ENCODE measurements around the gene CA12.

Gene CA12

GRCh38 chr15:63401714-63402497 lies 20.3 kb upstream of the CA12 start:
- no peak for DNase-seq (ENCODE audit: low read depth)

GRCh38 chr15:63401078-63401477 lies 19.4 kb upstream of the CA12 start:
- no peak for DNase-seq (ENCODE audit: low read depth)

DNA sequence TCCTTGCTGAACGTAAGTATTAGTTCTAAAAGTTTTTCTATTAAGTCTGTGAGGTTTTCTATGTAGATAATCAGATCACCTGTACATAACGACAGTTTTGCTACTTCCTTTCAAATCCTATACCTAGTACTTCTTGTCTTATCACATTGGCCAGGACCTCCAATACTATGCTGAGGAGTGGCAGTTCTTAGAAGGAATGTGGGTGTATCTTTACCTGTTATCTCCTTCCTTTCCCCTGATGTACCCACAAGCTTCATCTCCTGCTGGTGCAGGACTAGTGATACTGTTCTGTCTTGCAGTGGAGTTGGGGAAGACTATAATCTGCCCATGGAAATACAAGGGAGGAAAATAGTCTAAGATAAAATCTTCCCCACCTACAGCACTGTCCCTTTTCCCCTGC lies 16.8 kb upstream of the CA12 start:
- no peak for DNase-seq (ENCODE audit: low read depth)

DNA sequence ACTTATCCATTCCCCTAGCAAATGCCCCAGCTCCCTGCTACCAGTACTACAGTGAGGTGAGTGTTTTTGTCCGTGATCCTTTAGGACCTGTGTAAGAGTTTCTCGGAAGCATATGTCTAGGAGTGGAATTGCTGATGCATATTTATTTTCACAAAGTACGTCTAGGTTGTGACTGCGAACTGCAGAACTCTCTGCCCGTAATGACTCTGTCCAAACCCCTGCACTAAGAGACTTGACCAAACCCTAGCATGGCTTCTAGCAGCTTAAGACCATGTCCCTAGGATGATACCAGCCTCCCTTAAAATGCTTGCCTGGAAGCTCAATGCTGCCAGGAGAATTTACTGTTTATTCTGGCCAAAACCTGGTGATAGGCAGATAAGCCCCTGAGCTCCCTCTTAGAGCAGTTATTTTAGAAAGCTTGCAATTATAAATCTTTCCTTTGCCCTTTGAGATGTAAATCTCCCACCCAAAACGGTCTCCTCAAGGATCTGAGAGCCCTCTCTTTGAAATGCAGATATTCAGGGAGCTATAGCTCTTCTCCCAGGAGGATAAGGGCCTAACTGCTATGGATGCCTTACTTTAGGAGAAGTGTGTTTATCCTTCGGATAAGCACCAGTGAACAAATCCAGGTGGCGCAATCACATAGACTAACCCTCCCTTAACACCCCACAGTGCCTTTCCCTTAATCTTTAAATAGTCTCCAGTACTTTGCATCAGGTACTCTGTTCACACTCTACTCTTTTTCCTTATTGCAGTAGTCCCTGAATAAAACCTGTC lies 14.7 kb upstream of the CA12 start:
- no peak for DNase-seq (ENCODE audit: low read depth)

- no peak for DNase-seq (ENCODE audit: low read depth)
These were observed 14.1 kb upstream of the CA12 start for GRCh38 chr15:63395730-63396151.

GRCh38 chr15:63392361-63393009 lies 10.8 kb upstream of the CA12 start:
- DNase-seq (ENCODE audit: low read depth) = no peak

- no peak for DNase-seq (ENCODE audit: low read depth)
These were observed 10.2 kb upstream of the CA12 start for GRCh38 chr15:63391669-63392360.

DNA sequence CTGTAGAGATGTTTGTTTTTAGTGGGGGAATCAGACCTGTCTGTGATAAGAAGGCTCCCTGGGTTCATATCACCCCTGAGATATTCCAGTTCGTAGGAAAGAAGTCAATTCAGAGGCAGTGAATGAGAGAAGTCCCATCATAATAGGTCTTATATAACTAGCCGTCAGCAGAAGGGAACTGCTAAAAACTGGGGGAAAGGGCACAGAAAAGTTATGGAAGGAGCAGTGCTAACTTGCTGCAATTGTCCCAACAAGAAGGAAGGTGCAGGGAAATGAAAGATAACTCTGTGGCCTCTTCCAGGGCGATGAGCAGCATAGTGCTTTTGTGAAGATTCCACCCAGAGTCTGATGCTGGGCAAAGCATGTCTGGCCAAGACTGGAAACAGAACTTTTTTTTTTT lies 9.0 kb upstream of the CA12 start:
- no peak for DNase-seq (ENCODE audit: low read depth)

DNA sequence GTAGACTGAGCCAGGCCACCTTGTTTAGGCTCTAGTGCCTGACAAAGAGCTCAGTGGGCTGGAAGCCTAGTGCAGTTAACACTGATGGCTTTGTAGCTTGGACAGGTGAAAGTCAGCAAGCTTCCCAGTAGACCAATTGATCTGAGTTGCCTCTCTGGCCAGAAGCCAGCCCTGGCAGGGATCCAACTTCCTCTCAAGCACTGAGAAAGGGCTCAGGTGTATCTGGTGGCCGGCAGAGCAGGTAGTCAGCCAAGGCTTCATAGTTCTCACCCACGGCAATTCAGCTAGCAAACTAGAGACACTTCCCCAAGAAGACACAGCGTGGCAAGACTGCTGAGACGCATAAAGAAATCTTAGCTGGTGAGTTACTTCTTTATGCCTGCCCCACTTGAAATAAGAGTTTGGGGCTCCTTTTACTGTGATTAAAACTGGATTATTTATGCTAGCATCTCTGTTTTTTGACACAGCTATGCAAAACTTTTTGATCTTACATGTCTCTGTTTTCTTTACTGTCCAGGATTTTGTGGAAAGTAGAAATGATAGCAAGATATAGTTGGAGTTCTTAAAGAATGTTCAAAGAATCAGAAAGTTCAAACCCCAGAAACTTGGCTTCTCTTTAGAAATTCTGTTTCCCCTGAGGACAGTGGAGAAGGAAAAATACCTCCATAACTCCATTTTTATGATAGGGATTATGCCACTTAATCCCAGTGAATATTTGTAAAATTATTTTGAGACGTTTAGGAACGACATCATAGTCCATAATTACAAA lies 8.4 kb upstream of the CA12 start:
- no peak for DNase-seq (ENCODE audit: low read depth)

DNA sequence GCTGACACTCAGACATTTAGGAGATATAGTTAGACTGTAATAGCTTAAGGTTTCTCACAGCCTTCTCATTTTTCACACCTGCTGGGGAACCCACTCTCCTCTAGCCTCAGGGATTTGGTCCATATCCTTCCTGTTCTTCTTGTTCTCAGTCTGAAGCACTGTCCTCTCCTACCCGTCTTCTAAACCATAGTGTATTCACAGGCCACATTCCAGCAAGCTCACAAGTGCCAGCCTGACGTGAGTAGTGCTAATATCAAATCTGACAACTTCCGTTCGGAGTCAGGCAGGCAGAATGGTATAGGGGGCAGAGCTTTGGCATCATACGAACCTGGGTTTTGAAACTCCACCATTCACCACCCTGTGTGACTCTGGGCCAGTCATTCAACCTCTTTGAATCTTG lies 6.9 kb upstream of the CA12 start:
- no peak for DNase-seq (ENCODE audit: low read depth)

DNA sequence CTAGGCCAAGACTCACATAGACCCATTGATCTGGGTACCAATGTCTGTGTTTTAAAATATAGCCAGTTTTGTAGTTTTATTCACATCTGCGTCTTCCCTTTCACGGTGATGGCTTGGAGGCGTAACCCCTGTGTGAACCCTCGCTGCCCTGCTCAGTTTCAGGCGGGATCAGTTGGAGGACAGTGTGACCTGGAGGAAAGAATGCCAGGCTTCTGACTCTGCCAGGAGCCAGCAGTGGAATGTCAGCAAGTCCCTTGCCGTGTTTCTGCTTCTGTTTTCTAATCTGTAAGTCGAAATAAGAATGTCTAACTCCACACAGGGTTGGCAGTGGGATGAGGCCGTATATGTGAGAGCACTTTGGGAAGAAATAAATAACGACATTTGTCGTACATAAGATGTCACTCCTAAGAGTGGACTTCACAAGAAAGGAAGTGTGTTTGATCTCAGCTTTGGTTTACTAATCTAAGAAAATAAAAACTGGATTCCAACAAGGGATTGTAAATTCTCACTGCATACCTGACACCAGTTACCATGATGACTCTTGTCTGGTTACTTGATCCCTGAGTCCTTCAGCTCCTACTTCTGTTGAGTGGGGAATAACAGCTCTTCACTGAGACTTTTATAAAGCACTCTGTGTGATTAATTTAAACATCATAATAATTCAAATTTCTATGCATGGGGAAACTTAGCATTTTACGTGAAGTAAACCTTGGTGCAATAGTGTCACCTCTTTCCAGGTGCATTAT lies 6.3 kb upstream of the CA12 start:
- DNase-seq (ENCODE audit: low read depth) = no peak

DNA sequence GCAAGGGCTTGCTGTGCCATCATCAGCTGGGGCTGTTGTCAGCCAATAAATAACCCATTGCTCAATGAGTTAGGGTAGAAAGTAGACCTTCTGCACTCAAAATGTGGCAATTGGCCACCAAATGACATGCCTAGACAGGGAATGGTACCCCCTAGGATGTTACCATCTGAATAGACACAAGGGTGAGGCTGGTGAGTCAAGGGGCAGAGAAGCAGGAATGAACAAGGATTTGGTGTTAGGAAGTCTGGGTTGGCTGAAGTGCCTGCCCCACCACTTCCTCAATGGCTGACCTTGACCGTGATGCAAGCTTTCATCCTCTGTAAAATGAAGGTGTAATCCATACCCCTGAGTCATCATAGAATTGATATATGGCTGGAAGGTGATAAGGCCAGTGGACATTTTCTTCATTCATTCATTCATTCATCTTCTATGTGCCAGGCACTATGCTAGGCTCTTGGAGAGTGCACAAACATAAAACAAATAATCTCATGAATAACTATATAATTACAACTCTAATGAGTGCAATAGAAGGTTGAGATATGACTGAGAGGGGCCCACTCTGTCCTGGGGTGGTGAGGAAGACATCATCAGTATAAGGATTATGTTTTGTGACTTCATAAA lies 4.4 kb upstream of the CA12 start:
- DNase-seq (ENCODE audit: low read depth) = no peak

DNA sequence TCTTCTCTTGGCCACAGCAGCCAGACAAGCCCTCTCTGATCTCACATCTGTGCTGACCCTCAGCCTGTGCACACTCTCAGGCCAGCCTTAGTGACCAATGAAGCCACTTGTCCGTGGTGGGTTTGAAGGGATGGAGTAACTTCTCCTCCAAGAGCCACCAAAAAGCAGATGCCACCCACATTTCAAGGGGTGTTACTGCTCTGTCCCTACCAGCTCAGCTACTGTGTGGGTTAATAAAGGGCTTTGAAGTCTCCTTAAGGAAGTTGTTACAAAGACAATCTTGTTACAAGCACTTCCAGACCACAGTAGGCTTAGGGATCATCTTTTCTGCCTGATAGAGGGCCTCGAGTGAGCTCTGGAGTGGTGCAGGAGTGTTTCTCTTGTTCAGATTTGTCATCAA lies 3.3 kb upstream of the CA12 start:
- no peak for DNase-seq (ENCODE audit: low read depth)

DNA sequence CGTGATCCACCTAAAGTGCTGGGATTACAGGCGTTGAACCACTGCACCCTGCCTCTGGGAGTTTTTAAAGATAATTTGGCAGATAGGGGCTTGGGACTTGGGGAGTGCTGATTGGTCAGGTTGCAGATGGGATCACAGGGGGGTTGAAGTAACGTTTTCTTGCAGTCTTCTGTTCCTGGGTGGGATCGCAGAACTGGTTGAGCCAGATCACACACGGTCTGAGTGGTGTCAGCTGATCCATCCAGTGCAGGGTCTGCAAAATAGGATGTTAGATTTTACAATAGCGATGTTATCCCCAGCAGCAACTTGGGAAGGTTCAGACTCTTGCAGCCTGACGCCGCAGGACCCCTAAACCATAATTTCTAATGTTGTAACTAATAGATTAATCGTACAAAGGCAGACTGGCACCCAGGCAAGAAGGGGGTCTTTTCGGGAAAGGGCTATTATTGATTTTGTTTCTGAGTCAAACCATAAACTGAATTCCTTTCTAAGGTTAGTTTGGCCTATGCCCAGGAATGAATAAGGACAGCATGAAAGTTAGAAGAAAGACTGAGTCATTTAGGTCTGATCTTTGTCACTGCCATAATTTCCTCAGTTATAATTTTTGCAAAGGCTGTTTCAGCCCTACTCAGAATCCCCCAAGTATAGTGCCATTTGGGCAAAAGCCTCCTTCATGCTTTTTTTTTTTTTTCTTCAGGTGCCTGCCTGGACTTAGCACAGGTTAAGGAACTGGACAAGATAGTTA lies 1.5 kb upstream of the CA12 start:
- DNase-seq (ENCODE audit: low read depth) = no peak

- no peak for DNase-seq (ENCODE audit: low read depth)
These were observed 801 bp downstream of the CA12 start for GRCh38 chr15:63380808-63381282.

GRCh38 chr15:63380151-63380807 lies 1.4 kb downstream of the CA12 start:
- DNase-seq (ENCODE audit: low read depth) = no peak

- no peak for DNase-seq (ENCODE audit: low read depth)
These were observed 2.0 kb downstream of the CA12 start for GRCh38 chr15:63379492-63380150.

GRCh38 chr15:63378946-63379345 lies 2.7 kb downstream of the CA12 start:
- no peak for DNase-seq (ENCODE audit: low read depth)

Data from T follicular helper cell (primary cell).